Activated CD8-positive, alpha-beta T cell treated with anti-CD3 and anti-CD28 coated beads for 36 hours (primary cell): ENCODE measurements around the gene SSBP1. TPM values are rescaled to one million over a fixed set of nuclear protein-coding genes. Genes with fewer than 3 reads are reported as not detected.

ENCODE experiments used
- ATAC-seq: fragments of 200-7000 bp; cut with Tn5 transposase; one replicate; pipeline ENCODE4 v1.10.0; 2021; ENCODE audit warnings: mild to moderate bottlenecking, moderate library complexity
- CTCF ChIA-PET: fragments of 350-600 bp; sonication (Branson Sonifier 250); formaldehyde crosslinking; loops from one replicate; lab custom pipeline; 2021; ENCODE audit warnings: antibody characterized with exemption; lab: Charles Lee
- POLR2A ChIA-PET: fragments of 350-600 bp; sonication (Branson Sonifier 250); formaldehyde crosslinking; loops from one replicate; lab custom pipeline; 2021; ENCODE audit warnings: antibody characterized with exemption; lab: Charles Lee
- DNase-seq: peaks from one replicate; pipeline ENCODE4 v3.0.0-alpha.2; 2020
- H3K27ac Mint-ChIP-seq: one replicate; pipeline ENCODE4 v1.8.0; 2021; ENCODE audit warnings: mild to moderate bottlenecking, mixed read lengths
- H3K27me3 Mint-ChIP-seq: one replicate; pipeline ENCODE4 v1.8.0; 2021; ENCODE audit warnings: mixed read lengths
- H3K36me3 Mint-ChIP-seq: one replicate; pipeline ENCODE4 v1.8.0; 2021; ENCODE audit warnings: low read depth, mixed read lengths
- H3K4me1 Mint-ChIP-seq: one replicate; pipeline ENCODE4 v1.8.0; 2021; ENCODE audit warnings: low read depth, mixed read lengths
- H3K4me3 Mint-ChIP-seq: one replicate; pipeline ENCODE4 v1.8.0; 2021; ENCODE audit warnings: mild to moderate bottlenecking, moderate library complexity, mixed read lengths
- H3K9me3 Mint-ChIP-seq: one replicate; pipeline ENCODE4 v1.8.0; 2021; ENCODE audit warnings: mixed read lengths
- intact Hi-C: fragments of 100-400 bp; cut with micrococcal nuclease; formaldehyde crosslinking; loops from one replicate; pipeline ENCODE4 v1.10.0; 2022
- total RNA-seq, 2 experiments: library from RNA; stranded (reverse); gene quantifications; one replicate each; pipeline ENCODE4 v1.2.3, GENCODE V29; 2021
- TF ChIP-seq, protein P1 (sequence below): fragments of 200-600 bp; IDR thresholded peaks from one replicate; pipeline ENCODE4 v1.8.0; 2022; ENCODE audit warnings: antibody characterized with exemption, mild to moderate bottlenecking

Gene SSBP1
- total RNA-seq, 2 experiments from 2014 or later: 247 to 249 TPM

DNA sequence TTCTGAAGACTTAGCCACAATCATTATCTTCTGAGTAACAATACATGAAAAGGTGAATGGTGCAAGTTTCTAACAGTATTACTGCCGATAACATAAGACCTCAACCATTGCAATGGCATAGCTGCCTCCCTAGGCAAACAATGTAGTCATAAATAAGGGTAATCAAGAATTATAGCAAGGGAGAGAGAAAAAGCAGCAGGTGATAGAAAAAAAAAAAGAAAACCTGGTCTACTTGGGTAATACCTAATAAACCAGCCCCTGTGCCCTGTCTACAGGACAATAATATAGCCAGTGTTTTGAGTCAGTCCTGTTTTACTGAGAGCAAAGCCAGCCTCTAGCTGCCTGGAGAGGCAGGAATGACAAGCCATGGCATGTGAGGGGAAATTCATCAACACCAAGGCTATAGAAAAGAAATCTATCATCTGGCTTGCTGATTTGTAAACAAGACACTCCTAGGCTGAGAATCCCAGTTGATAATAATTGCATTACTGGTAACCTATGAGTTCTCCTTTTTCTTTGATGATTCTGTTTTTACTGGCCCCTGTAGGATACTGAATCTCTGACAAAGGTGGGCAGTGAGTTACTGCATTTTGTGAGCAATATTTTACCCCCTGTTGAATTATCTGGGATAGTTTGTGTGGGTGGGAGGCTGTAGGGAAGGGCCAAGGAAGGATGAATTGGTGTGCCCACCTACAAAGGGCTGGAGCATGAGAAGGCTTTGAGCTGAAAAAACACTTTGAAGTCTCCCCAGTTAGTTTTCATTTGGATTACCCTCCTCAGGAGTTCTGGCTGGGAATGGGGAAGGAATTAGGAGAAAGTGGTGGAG, 31.7 kb upstream of the SSBP1 start:
- Mint-ChIP-seq H3K27ac (no peak overlapping the region), H3K36me3 (no peaks in the 10 kb centered on the region), H3K9me3 (no peaks in the 10 kb centered on the region), H3K4me3 (no peak overlapping the region), H3K27me3 (peaks cover 2% of the 10 kb centered on the region), H3K4me1 (peaks cover 6% of the 10 kb centered on the region)
- ChIA-PET POLR2A (interaction anchor here (0.9 kb wide), 1 partner anchor 32 kb away, joined by 5 read pairs; the partner anchor contains the start of gene SSBP1), CTCF (interaction anchor here (3.1 kb wide), 1 partner anchor 52 kb away, joined by 17 read pairs; no protein-coding TSS in a partner anchor)
- intact Hi-C loops: no loop called here
- no peak for ATAC-seq
- TF ChIP-seq, protein P1, sequence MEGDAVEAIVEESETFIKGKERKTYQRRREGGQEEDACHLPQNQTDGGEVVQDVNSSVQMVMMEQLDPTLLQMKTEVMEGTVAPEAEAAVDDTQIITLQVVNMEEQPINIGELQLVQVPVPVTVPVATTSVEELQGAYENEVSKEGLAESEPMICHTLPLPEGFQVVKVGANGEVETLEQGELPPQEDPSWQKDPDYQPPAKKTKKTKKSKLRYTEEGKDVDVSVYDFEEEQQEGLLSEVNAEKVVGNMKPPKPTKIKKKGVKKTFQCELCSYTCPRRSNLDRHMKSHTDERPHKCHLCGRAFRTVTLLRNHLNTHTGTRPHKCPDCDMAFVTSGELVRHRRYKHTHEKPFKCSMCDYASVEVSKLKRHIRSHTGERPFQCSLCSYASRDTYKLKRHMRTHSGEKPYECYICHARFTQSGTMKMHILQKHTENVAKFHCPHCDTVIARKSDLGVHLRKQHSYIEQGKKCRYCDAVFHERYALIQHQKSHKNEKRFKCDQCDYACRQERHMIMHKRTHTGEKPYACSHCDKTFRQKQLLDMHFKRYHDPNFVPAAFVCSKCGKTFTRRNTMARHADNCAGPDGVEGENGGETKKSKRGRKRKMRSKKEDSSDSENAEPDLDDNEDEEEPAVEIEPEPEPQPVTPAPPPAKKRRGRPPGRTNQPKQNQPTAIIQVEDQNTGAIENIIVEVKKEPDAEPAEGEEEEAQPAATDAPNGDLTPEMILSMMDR: no peak
- no peak for DNase-seq

DNA sequence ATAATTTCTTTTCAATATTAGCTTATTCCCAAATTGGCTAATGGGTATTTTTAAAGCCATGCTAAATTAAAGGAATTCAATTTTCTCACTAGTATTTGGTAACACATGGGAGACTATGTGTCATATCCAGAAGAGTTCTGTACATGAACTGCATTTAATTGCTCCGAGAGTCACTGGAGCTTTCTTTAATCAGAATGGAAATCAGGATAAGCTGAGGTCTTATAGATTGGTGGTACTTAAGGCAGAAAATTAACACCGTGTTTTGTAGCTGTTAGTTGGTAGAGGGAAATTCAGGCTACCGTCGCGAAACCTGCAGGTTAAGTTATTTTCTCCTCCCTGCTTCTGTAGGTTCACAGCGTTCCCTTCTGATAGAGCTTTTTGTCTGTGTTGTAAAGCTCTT, 29.8 kb upstream of the SSBP1 start, which contains the start of gene WEE2:
TSS of gene WEE2 (plus strand) at position 3 of the 400 bp plus-strand sequence. CDS start 406 bp downstream, outside the sequence.
- Mint-ChIP-seq H3K27me3 (peaks cover under 1% of the 10 kb centered on the region), H3K9me3 (no peaks in the 10 kb centered on the region), H3K36me3 (no peaks in the 10 kb centered on the region), H3K4me3 (no peak within 1 kb of the TSS), H3K27ac (no peak within 1 kb of the TSS), H3K4me1 (peaks cover 3% of the 10 kb centered on the region)
- intact Hi-C loops: no loop called here
- ATAC-seq (no peak), DNase-seq (no peak)
- ChIA-PET POLR2A (interaction anchor here (0.5 to 0.9 kb wide), 2 partner anchors 21 to 30 kb away, joined by 3 read pairs; partner anchors contain the start of gene SSBP1), CTCF (interaction anchor here (0.9 to 3.1 kb wide), 4 partner anchors 29 to 77 kb away, joined by 3 to 17 read pairs (median 4); no protein-coding TSS in a partner anchor)
- TF ChIP-seq, protein P1: no peak

DNA sequence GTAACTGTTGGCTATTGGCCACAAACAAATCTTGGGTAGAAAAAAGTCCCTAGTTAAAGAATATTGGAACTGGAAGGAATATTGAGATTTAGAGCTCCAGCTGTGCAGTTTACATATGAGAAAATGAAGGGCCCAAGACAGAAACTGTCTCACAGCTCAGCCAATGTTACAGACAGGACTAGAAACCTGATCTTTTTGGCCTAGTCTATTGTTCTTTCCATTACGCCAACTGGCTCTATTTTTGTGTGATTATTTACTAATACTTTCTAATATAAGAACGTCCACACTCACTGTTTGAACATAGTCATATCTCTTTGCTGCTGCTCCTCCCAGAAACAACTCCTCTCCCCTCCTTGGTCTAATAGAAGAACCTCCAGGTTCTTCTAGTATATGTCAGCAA, 28.8 kb upstream of the SSBP1 start:
- Mint-ChIP-seq H3K4me3 (no peak overlapping the region), H3K36me3 (no peaks in the 10 kb centered on the region), H3K27me3 (no peaks in the 10 kb centered on the region), H3K27ac (no peak overlapping the region), H3K4me1 (peaks cover 3% of the 10 kb centered on the region), H3K9me3 (no peaks in the 10 kb centered on the region)
- TF ChIP-seq, protein P1: no peak
- POLR2A ChIA-PET: interaction anchor here (0.8 to 1.3 kb wide), 2 partner anchors 12 to 45 kb away, joined by 3 read pairs; no protein-coding TSS in a partner anchor
- intact Hi-C loops: no loop called here
- DNase-seq: no peak
- CTCF ChIA-PET: interaction anchor here (1.3 to 3.1 kb wide), 5 partner anchors 10 to 55 kb away, joined by 3 to 17 read pairs (median 4); partner anchors contain the start of gene SSBP1
- no peak for ATAC-seq

DNA sequence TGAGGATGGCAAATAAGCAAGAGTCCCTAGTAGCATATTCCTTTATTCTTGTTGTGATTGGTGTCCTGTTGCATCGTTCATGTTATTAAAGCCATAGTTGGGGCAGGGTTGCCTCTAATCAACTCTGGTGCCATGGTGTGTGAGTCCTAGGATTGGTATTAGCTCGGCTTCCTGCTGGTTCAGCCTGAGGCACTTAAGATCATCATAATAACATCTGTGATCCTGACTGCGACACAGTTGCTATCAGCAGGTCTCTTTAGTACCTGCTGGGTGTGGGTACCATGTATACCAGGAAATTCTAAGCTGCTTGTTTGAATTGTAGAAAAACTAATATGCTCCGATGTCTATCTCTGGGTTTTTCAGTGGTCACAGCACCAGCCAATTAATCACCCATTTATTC, 28.4 kb upstream of the SSBP1 start:
- H3K9me3 Mint-ChIP-seq: no peaks in the 10 kb centered on the region
- ChIA-PET POLR2A (interaction anchor here (0.6 to 1.3 kb wide), 3 partner anchors 9 to 44 kb away, joined by 3 read pairs; no protein-coding TSS in a partner anchor), CTCF (interaction anchor here (0.7 to 2.4 kb wide), 6 partner anchors 11 to 55 kb away, joined by 3 to 7 read pairs (median 4); partner anchors contain the start of gene SSBP1)
- peaks cover 3% of the 10 kb centered on the region for H3K4me1 Mint-ChIP-seq
- no peaks in the 10 kb centered on the region for H3K36me3 Mint-ChIP-seq
- no peak overlapping the region for H3K27ac Mint-ChIP-seq
- ATAC-seq: no peak
- intact Hi-C loops: no loop called here
- TF ChIP-seq, protein P1: no peak
- H3K4me3 Mint-ChIP-seq: no peak overlapping the region
- H3K27me3 Mint-ChIP-seq: no peaks in the 10 kb centered on the region
- no peak for DNase-seq
